Neural cell (in vitro differentiated cells): ENCODE data around the gene CNNM2. TPM values are rescaled to one million over a fixed set of nuclear protein-coding genes. Genes with fewer than 3 reads are reported as not detected.

Experiments used
- H2AFZ ChIP-seq: fragments of 200-600, 300-800 bp; sonication (generic), shearing (Covaris generic); 2 replicates; pipeline ENCODE4 v1.6.0; 2014; ENCODE audit warnings: low read depth, mild to moderate bottlenecking, antibody characterized with exemption, low read length, moderate library complexity
- H3F3A ChIP-seq: fragments of 200-600 bp; shearing (Covaris generic); 2 replicates; pipeline ENCODE4 v1.6.1; 2016; ENCODE audit warnings: mild to moderate bottlenecking, moderate library complexity, mixed read lengths, antibody characterized with exemption, low read length; ENCODE audit not compliant: insufficient read depth, poor library complexity, severe bottlenecking
- H3K27ac ChIP-seq: fragments of 200-600, 300-800 bp; sonication (generic), shearing (Covaris generic); 2 replicates; pipeline ENCODE4 v1.5.1; 2014; ENCODE audit warnings: mild to moderate bottlenecking, low read length, moderate library complexity
- H3K27me3 ChIP-seq: fragments of 300-800, 200-600 bp; sonication (generic), shearing (Covaris generic); 2 replicates; pipeline ENCODE4 v1.6.0; 2014; ENCODE audit warnings: mild to moderate bottlenecking, low read depth, low read length, moderate library complexity; ENCODE audit not compliant: insufficient read depth
- H3K36me3 ChIP-seq: fragments of 300-800, 200-600 bp; sonication (generic), shearing (Covaris generic); 2 replicates; pipeline ENCODE4 v1.5.1; 2014; ENCODE audit warnings: mild to moderate bottlenecking, antibody characterized with exemption, low read length, moderate library complexity; ENCODE audit not compliant: insufficient read depth
- H3K4me2 ChIP-seq: fragments of 300-800, 200-600 bp; sonication (generic), shearing (Covaris generic); 2 replicates; pipeline ENCODE4 v1.6.0; 2014; ENCODE audit warnings: mild to moderate bottlenecking, low read length
- H3K4me3 ChIP-seq: fragments of 300-800, 200-600 bp; sonication (generic), shearing (Covaris generic); 2 replicates; pipeline ENCODE4 v1.5.1; 2014; ENCODE audit warnings: mild to moderate bottlenecking, low read length, moderate library complexity
- H3K79me2 ChIP-seq: fragments of 200-600 bp; shearing (Covaris generic); replicated peaks from 2 replicates; pipeline ENCODE4 v1.6.0; 2014; ENCODE audit warnings: mild to moderate bottlenecking, low read length, moderate library complexity; ENCODE audit not compliant: insufficient read depth
- H3K9ac ChIP-seq: fragments of 300-800, 200-600 bp; sonication (generic), shearing (Covaris generic); 2 replicates; pipeline ENCODE4 v1.6.1; 2016; ENCODE audit warnings: mild to moderate bottlenecking, low read length, mixed read lengths
- H3K9me2 ChIP-seq: fragments of 200-600 bp; shearing (Covaris generic); 2 replicates; pipeline ENCODE4 v1.6.1; 2016; ENCODE audit warnings: mild to moderate bottlenecking, low read length, mixed read lengths; ENCODE audit not compliant: insufficient read depth
- H3K9me3 ChIP-seq: fragments of 200-600, 300-800 bp; sonication (generic), shearing (Covaris generic); 2 replicates; pipeline ENCODE4 v1.6.1; 2016; ENCODE audit warnings: mild to moderate bottlenecking, mixed run types, low read length, moderate library complexity, mixed read lengths
- H4K20me1 ChIP-seq: fragments of 200-600 bp; shearing (Covaris generic); 2 replicates; pipeline ENCODE4 v1.6.1; 2016; ENCODE audit warnings: mild to moderate bottlenecking, mixed run types; ENCODE audit not compliant: insufficient read depth
- EP300 ChIP-seq: fragments of 450-650 bp; conservative IDR thresholded peaks from 2 replicates; pipeline ENCODE4 v1.6.1; 2014; ENCODE audit warnings: antibody characterized with exemption, mild to moderate bottlenecking, moderate library complexity; ENCODE audit not compliant: poor library complexity, severe bottlenecking
- EZH2 ChIP-seq: fragments of 200-600, 300-800 bp; shearing (Covaris generic), sonication (generic); IDR thresholded peaks from 2 replicates; pipeline ENCODE4 v1.6.1; 2014; ENCODE audit warnings: antibody characterized with exemption, low read length, borderline replicate concordance, mild to moderate bottlenecking; ENCODE audit not compliant: insufficient read depth, poor library complexity, severe bottlenecking
- MXI1 ChIP-seq: fragments of 450-650 bp; conservative IDR thresholded peaks from 2 replicates; pipeline ENCODE4 v1.6.1; 2014; ENCODE audit warnings: antibody characterized with exemption, mild to moderate bottlenecking; ENCODE audit not compliant: poor library complexity, severe bottlenecking
- POLR2AphosphoS5 ChIP-seq: IDR thresholded peaks from 2 replicates; pipeline ENCODE4 v1.6.1; 2012
- RAD21 ChIP-seq: fragments of 450-650 bp; conservative IDR thresholded peaks from 2 replicates; pipeline ENCODE4 v1.6.1; 2014; ENCODE audit warnings: antibody characterized with exemption, mild to moderate bottlenecking, moderate library complexity
- SMC3 ChIP-seq: fragments of 450-650 bp; conservative IDR thresholded peaks from 2 replicates; pipeline ENCODE4 v1.6.1; 2014; ENCODE audit warnings: antibody characterized with exemption, mild to moderate bottlenecking, moderate library complexity; ENCODE audit not compliant: poor library complexity
- TAF1 ChIP-seq: IDR thresholded peaks from 2 replicates; pipeline ENCODE4 v1.6.1; 2012; ENCODE audit warnings: low read depth
- polyA plus RNA-seq: library from polyadenylated mRNA; depleted of rRNA; stranded (reverse); fragments of >200 nt; gene quantifications from 2 replicates; pipeline ENCODE4 v1.2.3, GENCODE V29; 2014
- TF ChIP-seq, protein P1 (sequence below): IDR thresholded peaks from 2 replicates; pipeline ENCODE4 v1.6.1; 2012; ENCODE audit warnings: borderline replicate concordance
- TF ChIP-seq, protein P2 (sequence below): fragments of 450-650 bp; IDR thresholded peaks from 2 replicates; pipeline ENCODE4 v1.5.1; 2014; ENCODE audit warnings: antibody characterized with exemption, mild to moderate bottlenecking, moderate library complexity; ENCODE audit not compliant: poor library complexity, severe bottlenecking

Gene CNNM2
- polyA plus RNA-seq, 1 donor from 2014 or later = 5.0 TPM

DNA sequence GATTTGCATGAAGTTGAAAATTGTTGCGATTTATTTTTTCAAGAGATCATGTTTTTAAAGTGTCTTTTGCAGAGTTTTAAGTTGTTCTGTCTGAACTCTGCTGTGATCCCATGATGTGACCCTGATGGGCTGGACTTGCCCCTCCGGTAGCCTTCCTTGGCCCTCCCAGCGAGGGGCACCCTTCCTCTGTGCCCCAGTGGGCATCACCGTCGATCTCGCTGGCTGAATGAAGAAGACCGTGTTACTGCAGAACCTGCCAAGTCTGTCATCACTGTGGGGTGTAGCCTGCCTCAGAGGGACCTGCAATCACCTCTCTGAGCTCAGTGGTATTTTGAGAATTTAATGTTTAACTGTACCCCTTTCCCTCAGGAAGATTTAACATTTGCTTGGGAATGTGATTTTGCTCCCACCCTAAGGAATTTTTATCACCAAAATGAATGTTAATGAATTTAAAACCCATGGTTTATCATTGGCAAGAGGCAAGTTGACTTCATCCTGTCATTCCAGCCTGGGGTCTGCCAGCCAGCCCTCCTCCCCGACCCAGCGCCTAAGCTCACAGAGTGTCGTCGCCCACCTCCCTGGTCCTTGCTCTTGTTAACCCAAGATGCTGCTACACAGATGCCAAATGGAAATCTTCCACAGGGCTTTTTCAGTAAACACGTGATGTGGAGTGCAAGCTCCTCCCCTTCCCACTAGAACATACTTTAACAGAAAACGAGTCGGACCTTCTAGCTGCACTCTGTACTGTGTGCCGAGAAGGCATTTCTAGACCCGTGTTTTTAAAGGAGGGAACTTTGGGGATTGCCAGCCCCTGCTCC lies 159.6 kb downstream of the CNNM2 start:
- Histone ChIP-seq H3F3A (no peaks in the 10 kb centered on the region), H4K20me1 (no peaks in the 10 kb centered on the region), H3K9ac (no peak overlapping the region), H3K9me2 (no peaks in the 10 kb centered on the region), H3K4me2 (no peak overlapping the region), H3K27me3 (no peaks in the 10 kb centered on the region), H3K79me2 (no peaks in the 10 kb centered on the region), H3K27ac (no peak overlapping the region), H3K4me3 (no peak overlapping the region), H2AFZ (no peak overlapping the region), H3K9me3 (no peaks in the 10 kb centered on the region), H3K36me3 (no peaks in the 10 kb centered on the region)
- no peak for TF ChIP-seq MXI1
- TF ChIP-seq, protein P1, sequence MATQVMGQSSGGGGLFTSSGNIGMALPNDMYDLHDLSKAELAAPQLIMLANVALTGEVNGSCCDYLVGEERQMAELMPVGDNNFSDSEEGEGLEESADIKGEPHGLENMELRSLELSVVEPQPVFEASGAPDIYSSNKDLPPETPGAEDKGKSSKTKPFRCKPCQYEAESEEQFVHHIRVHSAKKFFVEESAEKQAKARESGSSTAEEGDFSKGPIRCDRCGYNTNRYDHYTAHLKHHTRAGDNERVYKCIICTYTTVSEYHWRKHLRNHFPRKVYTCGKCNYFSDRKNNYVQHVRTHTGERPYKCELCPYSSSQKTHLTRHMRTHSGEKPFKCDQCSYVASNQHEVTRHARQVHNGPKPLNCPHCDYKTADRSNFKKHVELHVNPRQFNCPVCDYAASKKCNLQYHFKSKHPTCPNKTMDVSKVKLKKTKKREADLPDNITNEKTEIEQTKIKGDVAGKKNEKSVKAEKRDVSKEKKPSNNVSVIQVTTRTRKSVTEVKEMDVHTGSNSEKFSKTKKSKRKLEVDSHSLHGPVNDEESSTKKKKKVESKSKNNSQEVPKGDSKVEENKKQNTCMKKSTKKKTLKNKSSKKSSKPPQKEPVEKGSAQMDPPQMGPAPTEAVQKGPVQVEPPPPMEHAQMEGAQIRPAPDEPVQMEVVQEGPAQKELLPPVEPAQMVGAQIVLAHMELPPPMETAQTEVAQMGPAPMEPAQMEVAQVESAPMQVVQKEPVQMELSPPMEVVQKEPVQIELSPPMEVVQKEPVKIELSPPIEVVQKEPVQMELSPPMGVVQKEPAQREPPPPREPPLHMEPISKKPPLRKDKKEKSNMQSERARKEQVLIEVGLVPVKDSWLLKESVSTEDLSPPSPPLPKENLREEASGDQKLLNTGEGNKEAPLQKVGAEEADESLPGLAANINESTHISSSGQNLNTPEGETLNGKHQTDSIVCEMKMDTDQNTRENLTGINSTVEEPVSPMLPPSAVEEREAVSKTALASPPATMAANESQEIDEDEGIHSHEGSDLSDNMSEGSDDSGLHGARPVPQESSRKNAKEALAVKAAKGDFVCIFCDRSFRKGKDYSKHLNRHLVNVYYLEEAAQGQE = no peak
- TF ChIP-seq, protein P2, sequence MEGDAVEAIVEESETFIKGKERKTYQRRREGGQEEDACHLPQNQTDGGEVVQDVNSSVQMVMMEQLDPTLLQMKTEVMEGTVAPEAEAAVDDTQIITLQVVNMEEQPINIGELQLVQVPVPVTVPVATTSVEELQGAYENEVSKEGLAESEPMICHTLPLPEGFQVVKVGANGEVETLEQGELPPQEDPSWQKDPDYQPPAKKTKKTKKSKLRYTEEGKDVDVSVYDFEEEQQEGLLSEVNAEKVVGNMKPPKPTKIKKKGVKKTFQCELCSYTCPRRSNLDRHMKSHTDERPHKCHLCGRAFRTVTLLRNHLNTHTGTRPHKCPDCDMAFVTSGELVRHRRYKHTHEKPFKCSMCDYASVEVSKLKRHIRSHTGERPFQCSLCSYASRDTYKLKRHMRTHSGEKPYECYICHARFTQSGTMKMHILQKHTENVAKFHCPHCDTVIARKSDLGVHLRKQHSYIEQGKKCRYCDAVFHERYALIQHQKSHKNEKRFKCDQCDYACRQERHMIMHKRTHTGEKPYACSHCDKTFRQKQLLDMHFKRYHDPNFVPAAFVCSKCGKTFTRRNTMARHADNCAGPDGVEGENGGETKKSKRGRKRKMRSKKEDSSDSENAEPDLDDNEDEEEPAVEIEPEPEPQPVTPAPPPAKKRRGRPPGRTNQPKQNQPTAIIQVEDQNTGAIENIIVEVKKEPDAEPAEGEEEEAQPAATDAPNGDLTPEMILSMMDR = no peak
- no peak for TF ChIP-seq TAF1
- no peak for TF ChIP-seq EP300
- TF ChIP-seq SMC3 = no peak
- TF ChIP-seq EZH2 = no peak
- TF ChIP-seq RAD21 = no peak
- TF ChIP-seq POLR2AphosphoS5 = no peak

DNA sequence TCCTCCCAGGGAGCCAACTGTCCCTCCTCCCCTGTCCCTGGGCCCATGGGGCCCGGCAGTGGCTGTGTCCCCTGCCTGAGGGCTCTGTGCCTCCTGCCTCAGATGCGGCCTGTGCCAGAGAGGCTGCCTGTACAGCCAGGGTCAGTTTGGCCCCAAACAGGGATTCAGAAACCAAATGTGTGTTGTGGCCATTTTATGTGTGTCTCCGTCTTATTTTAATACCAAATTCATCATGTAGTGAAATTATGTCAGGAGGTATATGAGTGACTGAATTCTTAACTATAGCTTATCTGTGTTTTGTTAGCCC lies 160.2 kb downstream of the CNNM2 start:
- no peak overlapping the region for H3K27ac ChIP-seq
- no peaks in the 10 kb centered on the region for H4K20me1 ChIP-seq
- H3F3A ChIP-seq = no peaks in the 10 kb centered on the region
- peaks cover 4% of the 10 kb centered on the region for H3K36me3 ChIP-seq
- H3K4me3 ChIP-seq = no peak overlapping the region
- H3K9me3 ChIP-seq = no peaks in the 10 kb centered on the region
- no peaks in the 10 kb centered on the region for H3K9me2 ChIP-seq
- H3K4me2 ChIP-seq = no peak overlapping the region
- TF ChIP-seq EP300 = no peak
- no peak for TF ChIP-seq RAD21
- TF ChIP-seq, protein P2 = no peak
- no peak for TF ChIP-seq EZH2
- TF ChIP-seq SMC3 = no peak
- TF ChIP-seq, protein P1 = no peak
- TF ChIP-seq TAF1 = no peak
- TF ChIP-seq POLR2AphosphoS5 = no peak
- no peak for TF ChIP-seq MXI1
- no peaks in the 10 kb centered on the region for H3K27me3 ChIP-seq
- H3K79me2 ChIP-seq = no peaks in the 10 kb centered on the region
- H2AFZ ChIP-seq = no peak overlapping the region
- H3K9ac ChIP-seq = no peak overlapping the region
